ENCODE results near the gene HCRTR1. TPM values are rescaled to one million over a fixed set of nuclear protein-coding genes. Genes with fewer than 3 reads are reported as not detected.

Gene HCRTR1
- total and polyA plus RNA-seq, 4 donors: 0.18 to 0.42 TPM; not detected in 2

DNA sequence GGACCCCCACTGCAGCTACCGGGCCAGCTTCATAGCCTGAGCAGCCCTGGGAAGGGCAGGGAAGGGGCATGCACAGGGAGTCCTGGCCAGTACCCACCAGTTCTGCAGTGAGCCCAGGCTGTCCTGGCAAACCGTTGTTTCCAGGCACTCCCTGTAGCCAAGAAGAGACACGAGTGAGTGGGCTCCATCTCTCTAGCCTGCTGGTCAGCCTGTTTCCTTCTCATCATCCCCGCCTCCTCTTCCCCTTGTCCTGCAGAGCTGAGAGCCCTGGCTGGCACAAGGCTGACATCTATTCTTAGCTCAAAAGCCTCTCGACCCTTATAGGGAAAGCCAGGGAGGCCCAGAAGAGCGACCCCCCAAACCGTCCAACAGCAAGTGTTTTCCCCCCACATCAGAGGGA, 57.7 kb downstream of the HCRTR1 start:
- H3K27ac ChIP-seq (ENCODE audit: low read depth in 1 of 2, low read length in 2 of 2): no peak overlapping the region
- intact Hi-C loops (cut with DNase I): no loop called here

DNA sequence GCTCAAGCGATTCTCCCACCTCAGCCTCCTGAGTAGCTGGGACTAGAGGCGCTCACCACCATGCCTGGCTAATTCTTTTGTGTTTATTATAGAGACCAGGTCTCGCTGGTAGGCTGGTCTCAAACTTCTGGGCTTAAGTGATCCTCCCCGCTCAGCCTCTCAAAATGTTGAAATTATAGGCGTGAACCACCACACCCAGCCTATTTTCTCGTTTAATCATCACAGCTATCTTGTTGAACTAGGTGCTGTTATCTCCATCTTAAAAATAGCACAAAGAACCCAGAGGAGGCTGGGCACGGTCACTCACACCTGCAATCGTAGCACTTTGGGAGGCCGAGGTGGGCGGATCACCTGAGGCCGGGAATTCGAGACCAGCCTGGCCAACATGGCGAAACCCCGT, 58.3 kb downstream of the HCRTR1 start:
- Histone ChIP-seq H3K27ac (ENCODE audit: low read depth in 1 of 2, low read length in 2 of 2) (no peak overlapping the region), H3K27me3 (ENCODE audit: control insufficient read depth in 1 of 2, insufficient read depth in 2 of 2, low read length in 1 of 2) (no peaks in the 10 kb centered on the region), H3K4me1 (ENCODE audit: control insufficient read depth in 1 of 2, insufficient read depth in 2 of 2, low read length in 2 of 2) (no peaks in the 10 kb centered on the region), H3K9me3 (ENCODE audit: control insufficient read depth, low read length) (no peaks in the 10 kb centered on the region), H3K4me3 (ENCODE audit: low read length in 2 of 2) (no peak overlapping the region), H3K36me3 (ENCODE audit: control insufficient read depth in 1 of 2, insufficient read depth in 2 of 2, low read length in 1 of 2) (peaks cover 0 to 3% of the 10 kb centered on the region in 2 donors)
- intact Hi-C loops (cut with DNase I): no loop called here
- ATAC-seq (ENCODE audit: low FRiP score) (no peak), DNase-seq (no peak)
- 91 to 94% methylated on average over 14 of the region's 14 CpGs for WGBS, 2 donors

More for the DNA sequence above, 57.7 kb downstream of the HCRTR1 start:
- ATAC-seq (ENCODE audit: low FRiP score) (no peak), DNase-seq (no peak)
- Histone ChIP-seq H3K36me3 (ENCODE audit: control insufficient read depth in 1 of 2, insufficient read depth in 2 of 2, low read length in 1 of 2) (peaks cover 0 to 3% of the 10 kb centered on the region in 2 donors), H3K4me3 (ENCODE audit: low read length in 2 of 2) (no peak overlapping the region), H3K27me3 (ENCODE audit: control insufficient read depth in 1 of 2, insufficient read depth in 2 of 2, low read length in 1 of 2) (no peaks in the 10 kb centered on the region), H3K4me1 (ENCODE audit: control insufficient read depth in 1 of 2, insufficient read depth in 2 of 2, low read length in 2 of 2) (no peaks in the 10 kb centered on the region), H3K9me3 (ENCODE audit: control insufficient read depth, low read length) (no peaks in the 10 kb centered on the region)
- WGBS, 2 donors: 23 to 25% methylated on average over 7 of the region's 7 CpGs

Other genes with a start within 250 kb of the HCRTR1 start
- 10 to 100 TPM; 30.8 to 82.0 TPM for gene FABP3, start 244.6 kb upstream of the HCRTR1 start, total RNA-seq
- 10 to 100 TPM in 1 of 2 donors, 1 to 10 TPM in 1; 6.9 to 50.7 TPM for gene FABP3, start 244.6 kb upstream of the HCRTR1 start, polyA plus RNA-seq
- gene SERINC2, start 204.5 kb upstream of the HCRTR1 start, total RNA-seq: 1 to 10 TPM; 2.5 to 3.7 TPM
- 10 to 100 TPM in 1 of 2 donors, 1 to 10 TPM in 1; 3.3 to 20.7 TPM for gene SERINC2, start 204.5 kb upstream of the HCRTR1 start, polyA plus RNA-seq
- gene TINAGL1, start 41.2 kb upstream of the HCRTR1 start, total RNA-seq: 100 to 1,000 TPM; 317 to 506 TPM
- 100 to 1,000 TPM; 158 to 325 TPM for gene TINAGL1, start 41.2 kb upstream of the HCRTR1 start, polyA plus RNA-seq
- 10 to 100 TPM; 57.9 to 65.0 TPM for gene PEF1, start 27.2 kb downstream of the HCRTR1 start, total RNA-seq
- gene PEF1, start 27.2 kb downstream of the HCRTR1 start, polyA plus RNA-seq: 10 to 100 TPM; 75.5 to 83.9 TPM
- 100 to 1,000 TPM in 1 of 2 donors, 10 to 100 TPM in 1; 71.4 to 188 TPM for gene COL16A1, start 86.3 kb downstream of the HCRTR1 start, total RNA-seq
- 100 to 1,000 TPM in 1 of 2 donors, 10 to 100 TPM in 1; 39.8 to 358 TPM for gene COL16A1, start 86.3 kb downstream of the HCRTR1 start, polyA plus RNA-seq
- gene ADGRB2, start 146.7 kb downstream of the HCRTR1 start, total RNA-seq: 1 to 10 TPM; 1.8 to 4.6 TPM
- gene ADGRB2, start 146.7 kb downstream of the HCRTR1 start, polyA plus RNA-seq: 1 to 10 TPM; 1.8 to 2.4 TPM
- gene SPOCD1, start 198.3 kb downstream of the HCRTR1 start, total RNA-seq: 1 to 10 TPM; 4.0 to 9.0 TPM
- gene SPOCD1, start 198.3 kb downstream of the HCRTR1 start, polyA plus RNA-seq: 10 to 100 TPM in 1 of 2 donors, 1 to 10 TPM in 1; 1.4 to 12.3 TPM

Measured in aorta (tissue), 5 donors.